Vagina (tissue), 2 donors: ENCODE results near the gene NDUFS8.

Source experiments
- POLR2AphosphoS5 ChIP-seq, 2 donors: sonication (generic); formaldehyde crosslinking; IDR thresholded peaks; one replicate each; pipeline ENCODE4 v1.9.0; 2017; ENCODE audit warnings: antibody characterized with exemption in 2 of 2, mild to moderate bottlenecking in 2 of 2, low read depth in 1 of 2; ENCODE audit not compliant: insufficient read depth in 1 of 2
- TF ChIP-seq, protein P1 (sequence below), 3 experiments: fragments of 450-650 bp in 2 of 3; fragments of 200-600 bp in 1 of 3; sonication (generic) in 1 of 3; IDR thresholded peaks; one replicate each; pipeline ENCODE4 v1.5.1; 2017 to 2019; ENCODE audit warnings: antibody characterized with exemption in 3 of 3, mild to moderate bottlenecking in 2 of 3, moderate library complexity in 2 of 3

- TF ChIP-seq, protein P1, sequence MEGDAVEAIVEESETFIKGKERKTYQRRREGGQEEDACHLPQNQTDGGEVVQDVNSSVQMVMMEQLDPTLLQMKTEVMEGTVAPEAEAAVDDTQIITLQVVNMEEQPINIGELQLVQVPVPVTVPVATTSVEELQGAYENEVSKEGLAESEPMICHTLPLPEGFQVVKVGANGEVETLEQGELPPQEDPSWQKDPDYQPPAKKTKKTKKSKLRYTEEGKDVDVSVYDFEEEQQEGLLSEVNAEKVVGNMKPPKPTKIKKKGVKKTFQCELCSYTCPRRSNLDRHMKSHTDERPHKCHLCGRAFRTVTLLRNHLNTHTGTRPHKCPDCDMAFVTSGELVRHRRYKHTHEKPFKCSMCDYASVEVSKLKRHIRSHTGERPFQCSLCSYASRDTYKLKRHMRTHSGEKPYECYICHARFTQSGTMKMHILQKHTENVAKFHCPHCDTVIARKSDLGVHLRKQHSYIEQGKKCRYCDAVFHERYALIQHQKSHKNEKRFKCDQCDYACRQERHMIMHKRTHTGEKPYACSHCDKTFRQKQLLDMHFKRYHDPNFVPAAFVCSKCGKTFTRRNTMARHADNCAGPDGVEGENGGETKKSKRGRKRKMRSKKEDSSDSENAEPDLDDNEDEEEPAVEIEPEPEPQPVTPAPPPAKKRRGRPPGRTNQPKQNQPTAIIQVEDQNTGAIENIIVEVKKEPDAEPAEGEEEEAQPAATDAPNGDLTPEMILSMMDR (IDR thresholded peaks at IDR 0.05) = peak in 1 of 3 experiments; percentile 42
- TF ChIP-seq POLR2AphosphoS5 (IDR thresholded peaks at IDR 0.05; ENCODE audit: insufficient read depth in 1 of 2, low read depth in 1 of 2) = peak; percentile 46 to 98
Observed at GRCh38 chr11:68038718-68039525, 8.4 kb downstream of the NDUFS8 start, which contains the start of gene TCIRG1.
